WTC11 (cell line): ENCODE data around the gene DUS1L.

Experiments
- ATF1 ChIP-seq: sonication (generic); formaldehyde crosslinking; IDR thresholded peaks from 2 replicates; pipeline ENCODE4 v1.8.1; 2023; ENCODE audit warnings: mild to moderate bottlenecking, moderate library complexity, missing genetic modification reagents
- CREB1 ChIP-seq: sonication (generic); formaldehyde crosslinking; IDR thresholded peaks from 2 replicates; pipeline ENCODE4 v1.8.0; 2023; ENCODE audit warnings: mild to moderate bottlenecking, missing genetic modification reagents
- FOXJ3 ChIP-seq: sonication (generic); formaldehyde crosslinking; IDR thresholded peaks from 2 replicates; pipeline ENCODE4 v1.9.0; 2021; ENCODE audit warnings: missing genetic modification reagents, mild to moderate bottlenecking, borderline replicate concordance
- FOXP1 ChIP-seq: sonication (generic); formaldehyde crosslinking; IDR thresholded peaks from 2 replicates; pipeline ENCODE4 v1.8.0; 2022; ENCODE audit warnings: missing genetic modification reagents, mild to moderate bottlenecking, moderate library complexity, borderline replicate concordance
- SOX15 ChIP-seq: fragments of 250-450 bp; sonication (Bioruptor Pico); IDR thresholded peaks from 2 replicates; pipeline ENCODE4 v1.9.0; 2021; ENCODE audit warnings: mild to moderate bottlenecking
- SP1 ChIP-seq: sonication (generic); formaldehyde crosslinking; conservative IDR thresholded peaks from 2 replicates; pipeline ENCODE4 v1.8.1; 2022; ENCODE audit warnings: missing genetic modification reagents
- ZNF121 ChIP-seq: sonication (generic); formaldehyde crosslinking; IDR thresholded peaks from 2 replicates; pipeline ENCODE4 v1.8.0; 2023; ENCODE audit warnings: missing genetic modification reagents
- TF ChIP-seq, protein P1 (sequence below): sonication (generic); formaldehyde crosslinking; IDR thresholded peaks from 2 replicates; pipeline ENCODE4 v1.8.1; 2022; ENCODE audit warnings: mild to moderate bottlenecking, moderate library complexity, missing genetic modification reagents
- TF ChIP-seq, protein P2 (sequence below): fragments of 200-600 bp; IDR thresholded peaks from 2 replicates; pipeline ENCODE4 v1.8.0; 2022; ENCODE audit warnings: antibody characterized with exemption
- TF ChIP-seq, protein P3 (sequence below): fragments of 250-450 bp; sonication (Bioruptor Pico); IDR thresholded peaks from 2 replicates; pipeline ENCODE4 v2.1.2; 2022; ENCODE audit warnings: mild to moderate bottlenecking, moderate library complexity
- TF ChIP-seq, protein P4 (sequence below): sonication (generic); formaldehyde crosslinking; IDR thresholded peaks from 2 replicates; pipeline ENCODE4 v1.8.1; 2022; ENCODE audit warnings: mild to moderate bottlenecking, missing genetic modification reagents, moderate library complexity, borderline replicate concordance
- TF ChIP-seq, protein P5 (sequence below): sonication (generic); formaldehyde crosslinking; IDR thresholded peaks from 2 replicates; pipeline ENCODE4 v1.8.1; 2022; ENCODE audit warnings: low read depth, missing genetic modification reagents, borderline replicate concordance
- TF ChIP-seq, protein P6 (sequence below): sonication (generic); formaldehyde crosslinking; IDR thresholded peaks from 2 replicates; pipeline ENCODE4 v1.8.0; 2023; ENCODE audit warnings: missing genetic modification reagents

DNA sequence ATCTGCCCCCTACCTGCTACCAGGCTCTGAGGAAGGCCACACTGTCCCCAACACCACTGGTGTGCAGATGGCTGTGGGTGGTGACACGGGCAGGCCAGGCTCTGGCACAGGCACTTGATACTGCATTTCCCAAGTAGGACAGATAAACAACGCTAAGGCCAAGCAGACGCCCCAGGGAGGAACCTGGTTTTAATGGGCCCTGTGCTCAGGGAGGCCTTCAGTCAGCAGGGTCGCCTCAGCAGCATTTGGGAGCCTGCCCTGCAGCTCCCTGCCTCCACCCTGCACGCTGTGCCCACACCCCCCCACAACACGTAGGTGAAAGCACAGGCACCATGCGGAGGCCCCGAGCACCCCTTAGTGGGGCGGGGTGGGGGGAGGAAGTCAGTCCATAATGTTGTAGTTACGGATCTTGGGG, 35.7 kb upstream of the DUS1L start:
- TF ChIP-seq, protein P1, sequence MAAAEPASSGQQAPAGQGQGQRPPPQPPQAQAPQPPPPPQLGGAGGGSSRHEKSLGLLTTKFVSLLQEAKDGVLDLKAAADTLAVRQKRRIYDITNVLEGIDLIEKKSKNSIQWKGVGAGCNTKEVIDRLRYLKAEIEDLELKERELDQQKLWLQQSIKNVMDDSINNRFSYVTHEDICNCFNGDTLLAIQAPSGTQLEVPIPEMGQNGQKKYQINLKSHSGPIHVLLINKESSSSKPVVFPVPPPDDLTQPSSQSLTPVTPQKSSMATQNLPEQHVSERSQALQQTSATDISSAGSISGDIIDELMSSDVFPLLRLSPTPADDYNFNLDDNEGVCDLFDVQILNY (CRISPR knock-in tag) = no peak
- TF ChIP-seq CREB1 (CRISPR knock-in tag) (no peak), SOX15 (no peak), ATF1 (no peak), FOXJ3 (CRISPR knock-in tag) (no peak), SP1 (CRISPR knock-in tag) (no peak), ZNF121 (CRISPR knock-in tag) (no peak), FOXP1 (CRISPR knock-in tag) (no peak)
- TF ChIP-seq, protein P2, sequence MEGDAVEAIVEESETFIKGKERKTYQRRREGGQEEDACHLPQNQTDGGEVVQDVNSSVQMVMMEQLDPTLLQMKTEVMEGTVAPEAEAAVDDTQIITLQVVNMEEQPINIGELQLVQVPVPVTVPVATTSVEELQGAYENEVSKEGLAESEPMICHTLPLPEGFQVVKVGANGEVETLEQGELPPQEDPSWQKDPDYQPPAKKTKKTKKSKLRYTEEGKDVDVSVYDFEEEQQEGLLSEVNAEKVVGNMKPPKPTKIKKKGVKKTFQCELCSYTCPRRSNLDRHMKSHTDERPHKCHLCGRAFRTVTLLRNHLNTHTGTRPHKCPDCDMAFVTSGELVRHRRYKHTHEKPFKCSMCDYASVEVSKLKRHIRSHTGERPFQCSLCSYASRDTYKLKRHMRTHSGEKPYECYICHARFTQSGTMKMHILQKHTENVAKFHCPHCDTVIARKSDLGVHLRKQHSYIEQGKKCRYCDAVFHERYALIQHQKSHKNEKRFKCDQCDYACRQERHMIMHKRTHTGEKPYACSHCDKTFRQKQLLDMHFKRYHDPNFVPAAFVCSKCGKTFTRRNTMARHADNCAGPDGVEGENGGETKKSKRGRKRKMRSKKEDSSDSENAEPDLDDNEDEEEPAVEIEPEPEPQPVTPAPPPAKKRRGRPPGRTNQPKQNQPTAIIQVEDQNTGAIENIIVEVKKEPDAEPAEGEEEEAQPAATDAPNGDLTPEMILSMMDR = no peak
- TF ChIP-seq, protein P3, sequence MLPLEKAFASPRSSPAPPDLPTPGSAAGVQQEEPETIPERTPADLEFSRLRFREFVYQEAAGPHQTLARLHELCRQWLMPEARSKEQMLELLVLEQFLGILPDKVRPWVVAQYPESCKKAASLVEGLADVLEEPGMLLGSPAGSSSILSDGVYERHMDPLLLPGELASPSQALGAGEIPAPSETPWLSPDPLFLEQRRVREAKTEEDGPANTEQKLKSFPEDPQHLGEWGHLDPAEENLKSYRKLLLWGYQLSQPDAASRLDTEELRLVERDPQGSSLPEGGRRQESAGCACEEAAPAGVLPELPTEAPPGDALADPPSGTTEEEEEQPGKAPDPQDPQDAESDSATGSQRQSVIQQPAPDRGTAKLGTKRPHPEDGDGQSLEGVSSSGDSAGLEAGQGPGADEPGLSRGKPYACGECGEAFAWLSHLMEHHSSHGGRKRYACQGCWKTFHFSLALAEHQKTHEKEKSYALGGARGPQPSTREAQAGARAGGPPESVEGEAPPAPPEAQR (CRISPR knock-in tag) = no peak
- TF ChIP-seq, protein P4, sequence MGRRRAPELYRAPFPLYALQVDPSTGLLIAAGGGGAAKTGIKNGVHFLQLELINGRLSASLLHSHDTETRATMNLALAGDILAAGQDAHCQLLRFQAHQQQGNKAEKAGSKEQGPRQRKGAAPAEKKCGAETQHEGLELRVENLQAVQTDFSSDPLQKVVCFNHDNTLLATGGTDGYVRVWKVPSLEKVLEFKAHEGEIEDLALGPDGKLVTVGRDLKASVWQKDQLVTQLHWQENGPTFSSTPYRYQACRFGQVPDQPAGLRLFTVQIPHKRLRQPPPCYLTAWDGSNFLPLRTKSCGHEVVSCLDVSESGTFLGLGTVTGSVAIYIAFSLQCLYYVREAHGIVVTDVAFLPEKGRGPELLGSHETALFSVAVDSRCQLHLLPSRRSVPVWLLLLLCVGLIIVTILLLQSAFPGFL (CRISPR knock-in tag) = no peak
- TF ChIP-seq, protein P5, sequence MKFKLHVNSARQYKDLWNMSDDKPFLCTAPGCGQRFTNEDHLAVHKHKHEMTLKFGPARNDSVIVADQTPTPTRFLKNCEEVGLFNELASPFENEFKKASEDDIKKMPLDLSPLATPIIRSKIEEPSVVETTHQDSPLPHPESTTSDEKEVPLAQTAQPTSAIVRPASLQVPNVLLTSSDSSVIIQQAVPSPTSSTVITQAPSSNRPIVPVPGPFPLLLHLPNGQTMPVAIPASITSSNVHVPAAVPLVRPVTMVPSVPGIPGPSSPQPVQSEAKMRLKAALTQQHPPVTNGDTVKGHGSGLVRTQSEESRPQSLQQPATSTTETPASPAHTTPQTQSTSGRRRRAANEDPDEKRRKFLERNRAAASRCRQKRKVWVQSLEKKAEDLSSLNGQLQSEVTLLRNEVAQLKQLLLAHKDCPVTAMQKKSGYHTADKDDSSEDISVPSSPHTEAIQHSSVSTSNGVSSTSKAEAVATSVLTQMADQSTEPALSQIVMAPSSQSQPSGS (CRISPR knock-in tag) = no peak
- TF ChIP-seq, protein P6, sequence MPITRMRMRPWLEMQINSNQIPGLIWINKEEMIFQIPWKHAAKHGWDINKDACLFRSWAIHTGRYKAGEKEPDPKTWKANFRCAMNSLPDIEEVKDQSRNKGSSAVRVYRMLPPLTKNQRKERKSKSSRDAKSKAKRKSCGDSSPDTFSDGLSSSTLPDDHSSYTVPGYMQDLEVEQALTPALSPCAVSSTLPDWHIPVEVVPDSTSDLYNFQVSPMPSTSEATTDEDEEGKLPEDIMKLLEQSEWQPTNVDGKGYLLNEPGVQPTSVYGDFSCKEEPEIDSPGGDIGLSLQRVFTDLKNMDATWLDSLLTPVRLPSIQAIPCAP = no peak
